ENCODE measurements around the gene MRPS14. TPM values are rescaled to one million over a fixed set of nuclear protein-coding genes. Genes with fewer than 3 reads are reported as not detected.
"Not testable (repeated sequence)": the region's sequence is repeated elsewhere in the genome, so short reads cannot be mapped to it uniquely, and the experiment has no call there.

MRPS14 gene
- 28.9 and 33.5 TPM in 2 replicates for total RNA-seq

- peaks cover 23% of the 10 kb centered on the region for H3K4me1 Mint-ChIP-seq
Observed at GRCh38 chr1:175023043-175023921, at the start of gene MRPS14. Gene MRPS14, minus strand, starts transcription at chr1:175023425. Its CDS starts 17 bp downstream, at chr1:175023408.

DNA sequence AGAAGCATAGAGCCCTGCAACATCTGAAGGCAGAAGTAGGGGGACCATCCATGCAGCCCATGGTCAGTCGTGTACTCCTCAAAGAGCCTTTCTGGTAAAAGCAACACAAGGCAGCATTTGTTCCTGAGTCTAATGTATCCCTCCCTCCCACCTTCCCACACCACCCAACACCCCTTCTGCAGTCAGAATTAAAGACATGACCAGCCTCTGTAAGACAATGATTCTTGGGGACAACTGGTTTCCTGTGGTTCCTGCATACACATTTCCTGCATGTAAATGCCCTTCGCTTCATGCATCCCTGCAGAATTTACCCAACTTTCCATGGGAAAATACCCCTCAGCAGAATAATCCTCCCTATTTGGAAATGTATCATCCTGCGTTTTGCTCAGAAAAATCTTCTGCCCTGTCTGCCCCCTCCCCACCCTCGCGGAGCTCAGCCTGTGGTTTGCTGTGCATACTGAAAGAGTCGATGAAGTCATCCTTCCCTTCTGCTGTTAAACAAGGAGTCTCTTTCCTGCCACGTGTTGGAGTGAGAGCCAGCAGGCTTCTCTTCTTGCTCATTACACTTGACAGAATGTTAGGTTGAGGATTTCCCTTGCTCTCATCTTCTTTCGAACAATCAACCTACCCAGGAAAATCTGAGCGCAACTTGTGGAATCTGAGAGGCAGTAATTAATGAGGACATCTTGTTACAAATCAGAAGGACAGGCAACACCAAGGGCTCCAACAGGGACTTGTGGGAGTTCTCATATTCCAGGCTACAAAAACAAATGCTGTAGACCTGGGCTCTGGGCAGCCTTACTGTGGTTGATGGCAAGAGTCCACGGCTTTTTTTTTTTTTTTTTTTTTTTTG, 49.1 kb upstream of the MRPS14 start:
- intact Hi-C loops (cut with micrococcal nuclease) = loop anchor here (5.0 kb wide), 1 partner anchor 40 kb away; no protein-coding TSS in a partner anchor
- DNase-seq = peak; percentile 78
- H3K4me1 Mint-ChIP-seq = peaks cover 14% of the 10 kb centered on the region
- peak overlapping the region; percentile 73 for H3K4me3 Mint-ChIP-seq
- H3K36me3 Mint-ChIP-seq (ENCODE audit: low read depth) = no peaks in the 10 kb centered on the region
- no peaks in the 10 kb centered on the region for H3K9me3 Mint-ChIP-seq
- peak overlapping the region; percentile 13 for H3K27ac Mint-ChIP-seq
- H3K27me3 Mint-ChIP-seq = peaks cover 12% of the 10 kb centered on the region

More at GRCh38 chr1:175023043-175023921, at the start of gene MRPS14:
- DNase-seq = peak; percentile 99
- intact Hi-C loops (cut with micrococcal nuclease) = loop anchor here (1.0 to 2.0 kb wide), 3 partner anchors 24 to 166 kb away; partner anchors contain the start of gene CACYBP
- H3K4me3 Mint-ChIP-seq = peak within 1 kb of the TSS; percentile 91
- H3K9me3 Mint-ChIP-seq = peaks cover 14% of the 10 kb centered on the region
- no peaks in the 10 kb centered on the region for H3K27me3 Mint-ChIP-seq
- peak within 1 kb of the TSS; percentile 90 for H3K27ac Mint-ChIP-seq
- peaks cover 14% of the 10 kb centered on the region for H3K36me3 Mint-ChIP-seq (ENCODE audit: low read depth)

- no peak overlapping the region for H3K27ac Mint-ChIP-seq
- H3K9me3 Mint-ChIP-seq = no peaks in the 10 kb centered on the region
- H3K4me1 Mint-ChIP-seq = peaks cover 14% of the 10 kb centered on the region
- peaks cover 15% of the 10 kb centered on the region for H3K27me3 Mint-ChIP-seq
- H3K36me3 Mint-ChIP-seq (ENCODE audit: low read depth) = no peaks in the 10 kb centered on the region
- intact Hi-C loops (cut with micrococcal nuclease) = loop anchor here (5.0 kb wide), 1 partner anchor 39 kb away; no protein-coding TSS in a partner anchor
- no peak for DNase-seq
- no peak overlapping the region for H3K4me3 Mint-ChIP-seq
Observed at GRCh38 chr1:175071276-175071943, 48.2 kb upstream of the MRPS14 start.

DNA sequence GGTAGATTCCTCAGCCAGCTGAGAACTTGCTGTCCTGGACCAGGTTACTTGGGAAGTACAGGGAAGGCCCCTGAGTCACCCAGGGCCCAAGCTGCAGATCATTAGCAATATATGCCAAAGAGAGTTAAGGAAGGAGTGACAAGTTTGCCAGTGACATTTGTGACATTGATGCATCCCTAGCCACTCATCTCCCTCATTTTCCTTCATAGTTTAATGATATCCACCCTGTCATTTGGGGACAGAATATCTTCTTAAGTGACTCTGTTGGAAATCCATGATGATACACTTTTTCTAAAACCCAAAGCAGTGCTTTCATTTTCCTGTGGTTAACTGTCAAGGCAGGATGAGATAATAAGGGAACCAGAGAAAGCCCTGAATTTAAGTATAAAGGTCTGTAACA, 47.6 kb upstream of the MRPS14 start:
- no peak overlapping the region for H3K27ac Mint-ChIP-seq
- DNase-seq = no peak
- H3K36me3 Mint-ChIP-seq (ENCODE audit: low read depth) = no peaks in the 10 kb centered on the region
- intact Hi-C loops (cut with micrococcal nuclease) = loop anchor here (5.0 kb wide), 1 partner anchor 39 kb away; no protein-coding TSS in a partner anchor
- peaks cover 14% of the 10 kb centered on the region for H3K4me1 Mint-ChIP-seq
- no peaks in the 10 kb centered on the region for H3K9me3 Mint-ChIP-seq
- H3K27me3 Mint-ChIP-seq = peaks cover 19% of the 10 kb centered on the region
- H3K4me3 Mint-ChIP-seq = no peak overlapping the region

GRCh38 chr1:175067362-175068106, 44.3 kb upstream of the MRPS14 start, which contains the start of gene TNN:
Gene TNN, plus strand, starts transcription at chr1:175067833. Its CDS starts 9,586 bp downstream, at chr1:175077419.
- Mint-ChIP-seq H3K9me3 (no peaks in the 10 kb centered on the region), H3K4me3 (no peak within 1 kb of the TSS), H3K36me3 (ENCODE audit: low read depth) (no peaks in the 10 kb centered on the region)

GRCh38 chr1:175062858-175063257, 39.6 kb upstream of the MRPS14 start:
- Mint-ChIP-seq H3K36me3 (ENCODE audit: low read depth) (no peaks in the 10 kb centered on the region), H3K27ac (no peak overlapping the region), H3K27me3 (peaks cover 18% of the 10 kb centered on the region), H3K9me3 (no peaks in the 10 kb centered on the region), H3K4me1 (no peaks in the 10 kb centered on the region), H3K4me3 (no peak overlapping the region)
- no peak for DNase-seq
- intact Hi-C loops (cut with micrococcal nuclease) = no loop called here

More at GRCh38 chr1:175067362-175068106, 44.3 kb upstream of the MRPS14 start, which contains the start of gene TNN:
- H3K27me3 Mint-ChIP-seq = peaks cover 26% of the 10 kb centered on the region
- H3K4me1 Mint-ChIP-seq = peaks cover 12% of the 10 kb centered on the region
- no peak for DNase-seq
- intact Hi-C loops (cut with micrococcal nuclease) = no loop called here
- no peak within 1 kb of the TSS for H3K27ac Mint-ChIP-seq

GRCh38 chr1:175062339-175062738, 39.1 kb upstream of the MRPS14 start:
- intact Hi-C loops (cut with micrococcal nuclease) = no loop called here
- Mint-ChIP-seq H3K27me3 (peaks cover 19% of the 10 kb centered on the region), H3K27ac (no peak overlapping the region), H3K9me3 (no peaks in the 10 kb centered on the region), H3K36me3 (ENCODE audit: low read depth) (no peaks in the 10 kb centered on the region), H3K4me3 (no peak overlapping the region), H3K4me1 (no peaks in the 10 kb centered on the region)
- no peak for DNase-seq

- intact Hi-C loops (cut with micrococcal nuclease) = no loop called here
- H3K4me3 Mint-ChIP-seq = no peak overlapping the region
- H3K4me1 Mint-ChIP-seq = no peaks in the 10 kb centered on the region
- H3K9me3 Mint-ChIP-seq = no peaks in the 10 kb centered on the region
- no peaks in the 10 kb centered on the region for H3K36me3 Mint-ChIP-seq (ENCODE audit: low read depth)
- H3K27ac Mint-ChIP-seq = no peak overlapping the region
- DNase-seq = no peak
- peaks cover 29% of the 10 kb centered on the region for H3K27me3 Mint-ChIP-seq
Observed at GRCh38 chr1:175054736-175055135, 31.5 kb upstream of the MRPS14 start.

GRCh38 chr1:175050992-175051391, 27.8 kb upstream of the MRPS14 start:
- no peak for DNase-seq
- H3K27me3 Mint-ChIP-seq = peaks cover 40% of the 10 kb centered on the region

GRCh38 chr1:175045519-175045918, 22.3 kb upstream of the MRPS14 start:
- Mint-ChIP-seq H3K4me1 (no peaks in the 10 kb centered on the region), H3K36me3 (ENCODE audit: low read depth) (no peaks in the 10 kb centered on the region), H3K27me3 (peaks cover 32% of the 10 kb centered on the region), H3K27ac (no peak overlapping the region), H3K9me3 (no peaks in the 10 kb centered on the region), H3K4me3 (no peak overlapping the region)
- intact Hi-C loops (cut with micrococcal nuclease) = no loop called here
- no peak for DNase-seq

More at GRCh38 chr1:175050992-175051391, 27.8 kb upstream of the MRPS14 start:
- Mint-ChIP-seq H3K9me3 (no peaks in the 10 kb centered on the region), H3K27ac (no peak overlapping the region), H3K4me1 (no peaks in the 10 kb centered on the region), H3K36me3 (ENCODE audit: low read depth) (no peaks in the 10 kb centered on the region), H3K4me3 (no peak overlapping the region)
- intact Hi-C loops (cut with micrococcal nuclease) = no loop called here

GRCh38 chr1:175045097-175045496, 21.9 kb upstream of the MRPS14 start:
- no peak for DNase-seq
- Mint-ChIP-seq H3K4me1 (no peaks in the 10 kb centered on the region), H3K27ac (no peak overlapping the region), H3K27me3 (peaks cover 31% of the 10 kb centered on the region), H3K36me3 (ENCODE audit: low read depth) (no peaks in the 10 kb centered on the region), H3K9me3 (no peaks in the 10 kb centered on the region), H3K4me3 (no peak overlapping the region)
- intact Hi-C loops (cut with micrococcal nuclease) = no loop called here

GRCh38 chr1:175044591-175044990, 21.4 kb upstream of the MRPS14 start:
- H3K27me3 Mint-ChIP-seq = peaks cover 29% of the 10 kb centered on the region
- H3K9me3 Mint-ChIP-seq; H3K36me3 Mint-ChIP-seq (ENCODE audit: low read depth); H3K4me3 Mint-ChIP-seq; DNase-seq; intact Hi-C loops (cut with micrococcal nuclease); H3K27ac Mint-ChIP-seq; H3K4me1 Mint-ChIP-seq: not testable (repeated sequence)

DNA sequence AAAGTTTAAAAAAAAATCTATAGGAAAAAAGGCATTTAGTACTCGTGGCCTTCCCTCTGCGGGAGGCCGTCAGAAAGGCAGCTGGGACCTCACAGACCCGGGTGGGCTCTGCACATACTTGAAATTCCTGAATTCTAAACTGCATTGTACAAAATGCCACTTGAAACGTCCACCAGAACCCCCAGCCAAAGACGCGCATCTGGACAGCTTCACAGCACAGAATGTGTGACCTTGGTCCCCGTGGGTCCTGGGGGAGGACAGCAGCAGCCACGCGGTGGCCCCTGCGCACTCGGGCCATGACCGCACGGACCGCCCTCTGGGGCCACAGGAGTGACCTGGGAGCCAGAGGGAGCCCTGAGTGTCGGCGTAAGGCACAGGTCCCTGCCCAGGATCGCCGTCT, 20.6 kb upstream of the MRPS14 start:
- no peaks in the 10 kb centered on the region for H3K4me1 Mint-ChIP-seq
- no peak for DNase-seq
- no peaks in the 10 kb centered on the region for H3K36me3 Mint-ChIP-seq (ENCODE audit: low read depth)
- no peaks in the 10 kb centered on the region for H3K9me3 Mint-ChIP-seq
- intact Hi-C loops (cut with micrococcal nuclease) = no loop called here
- H3K27me3 Mint-ChIP-seq = peaks cover 28% of the 10 kb centered on the region
- H3K4me3 Mint-ChIP-seq = no peak overlapping the region
- H3K27ac Mint-ChIP-seq = no peak overlapping the region

Measured in activated CD4-positive, alpha-beta T cell treated with anti-CD3 and anti-CD28 coated beads, Interleukin-2, amount 10 ng/mL, durations not matched to agents 24 days and 14 days (primary cell).